Cardiac fibroblast (primary cell): ENCODE data around the gene ZNF506.
"Not testable (repeated sequence)": the region's sequence is repeated elsewhere in the genome, so short reads cannot be mapped to it uniquely, and the experiment has no call there.

ENCODE experiments used
- DNase-seq, 2 donors: peaks; one replicate each; pipeline versions ENCODE4 v3.0.0 to v3.0.0-alpha.2; 2010; ENCODE audit warnings: low read depth in 2 of 2
- H3K4me3 ChIP-seq, 2 donors: replicated peaks in 1 of 2; 1 replicate in 1 of 2; 2 replicates in 1 of 2; pipeline ENCODE4 v1.5.1; 2011; ENCODE audit warnings: low read depth in 2 of 2, low read length in 2 of 2, mild to moderate bottlenecking in 2 of 2, moderate library complexity in 1 of 2
- TF ChIP-seq, protein P1 (sequence below): IDR thresholded peaks from one replicate; pipeline ENCODE4 v1.5.1; 2011; ENCODE audit warnings: low read depth, mild to moderate bottlenecking, low read length, inconsistent platforms

ZNF506 gene

DNA sequence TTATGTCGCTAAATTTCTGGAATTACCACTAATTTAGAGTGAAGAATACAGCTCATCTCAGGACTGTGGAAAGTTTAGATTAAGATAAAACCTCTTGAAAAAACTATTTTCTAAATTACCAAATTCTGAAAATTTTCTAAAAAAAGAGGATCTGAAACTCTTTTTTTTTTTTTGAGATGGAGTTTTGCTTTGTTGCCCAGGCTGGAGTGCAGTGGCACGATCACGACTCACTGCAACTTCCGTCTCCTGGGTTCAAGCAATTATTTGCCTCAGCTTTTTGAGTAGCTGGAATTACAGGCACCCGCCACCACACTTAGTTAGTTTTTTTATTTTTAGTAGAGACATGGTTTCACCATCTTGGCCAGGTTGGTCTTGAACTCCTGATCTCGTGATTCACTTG, 27.5 kb upstream of the ZNF506 start:
- H3K4me3 ChIP-seq = no peak overlapping the region
- no peak for DNase-seq
- TF ChIP-seq, protein P1, sequence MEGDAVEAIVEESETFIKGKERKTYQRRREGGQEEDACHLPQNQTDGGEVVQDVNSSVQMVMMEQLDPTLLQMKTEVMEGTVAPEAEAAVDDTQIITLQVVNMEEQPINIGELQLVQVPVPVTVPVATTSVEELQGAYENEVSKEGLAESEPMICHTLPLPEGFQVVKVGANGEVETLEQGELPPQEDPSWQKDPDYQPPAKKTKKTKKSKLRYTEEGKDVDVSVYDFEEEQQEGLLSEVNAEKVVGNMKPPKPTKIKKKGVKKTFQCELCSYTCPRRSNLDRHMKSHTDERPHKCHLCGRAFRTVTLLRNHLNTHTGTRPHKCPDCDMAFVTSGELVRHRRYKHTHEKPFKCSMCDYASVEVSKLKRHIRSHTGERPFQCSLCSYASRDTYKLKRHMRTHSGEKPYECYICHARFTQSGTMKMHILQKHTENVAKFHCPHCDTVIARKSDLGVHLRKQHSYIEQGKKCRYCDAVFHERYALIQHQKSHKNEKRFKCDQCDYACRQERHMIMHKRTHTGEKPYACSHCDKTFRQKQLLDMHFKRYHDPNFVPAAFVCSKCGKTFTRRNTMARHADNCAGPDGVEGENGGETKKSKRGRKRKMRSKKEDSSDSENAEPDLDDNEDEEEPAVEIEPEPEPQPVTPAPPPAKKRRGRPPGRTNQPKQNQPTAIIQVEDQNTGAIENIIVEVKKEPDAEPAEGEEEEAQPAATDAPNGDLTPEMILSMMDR = no peak

DNA sequence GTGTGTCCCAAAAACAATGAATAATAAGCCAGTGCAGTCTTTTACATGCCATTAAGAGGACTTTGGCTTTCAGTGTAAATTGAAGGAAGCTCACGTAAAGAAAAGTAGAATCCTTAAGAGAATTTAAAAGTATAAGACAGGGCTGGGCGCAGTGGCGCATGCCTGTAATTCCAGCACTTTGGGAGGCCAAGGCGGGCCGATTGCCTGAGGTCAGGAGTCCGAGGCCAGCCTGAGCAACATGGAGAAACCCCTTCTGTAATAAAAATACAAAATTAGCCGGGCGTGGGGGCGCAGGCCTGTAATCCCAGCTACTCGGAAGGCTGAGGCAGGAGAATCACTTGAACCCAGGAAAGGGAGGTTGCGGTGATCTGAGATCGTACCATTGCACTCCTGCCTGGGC, 26.2 kb upstream of the ZNF506 start:
- DNase-seq = no peak
- TF ChIP-seq, protein P1 = no peak
- H3K4me3 ChIP-seq = no peak overlapping the region

DNA sequence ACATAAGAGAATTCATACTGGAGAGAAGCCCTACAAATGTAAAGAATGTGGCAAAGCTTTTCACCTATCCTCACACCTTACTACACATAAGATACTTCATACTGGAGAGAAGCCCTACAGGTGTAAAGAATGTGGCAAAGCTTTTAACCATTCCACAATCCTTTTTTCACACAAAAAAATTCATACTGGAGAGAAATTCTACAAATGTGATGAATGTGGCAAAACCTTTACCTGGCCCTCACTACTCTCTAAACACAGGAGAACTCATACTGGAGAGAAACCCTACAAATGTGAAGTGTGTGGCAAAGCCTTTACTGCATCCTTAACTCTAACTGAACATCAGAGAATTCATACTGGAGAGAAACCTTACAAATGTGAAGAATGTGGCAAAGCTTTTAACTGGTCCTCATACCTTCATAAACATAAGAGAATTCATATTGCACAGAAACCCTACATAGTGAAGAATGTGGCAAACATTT, 14.0 kb upstream of the ZNF506 start:
- TF ChIP-seq, protein P1 = no peak
- H3K4me3 ChIP-seq = no peak overlapping the region
- no peak for DNase-seq

DNA sequence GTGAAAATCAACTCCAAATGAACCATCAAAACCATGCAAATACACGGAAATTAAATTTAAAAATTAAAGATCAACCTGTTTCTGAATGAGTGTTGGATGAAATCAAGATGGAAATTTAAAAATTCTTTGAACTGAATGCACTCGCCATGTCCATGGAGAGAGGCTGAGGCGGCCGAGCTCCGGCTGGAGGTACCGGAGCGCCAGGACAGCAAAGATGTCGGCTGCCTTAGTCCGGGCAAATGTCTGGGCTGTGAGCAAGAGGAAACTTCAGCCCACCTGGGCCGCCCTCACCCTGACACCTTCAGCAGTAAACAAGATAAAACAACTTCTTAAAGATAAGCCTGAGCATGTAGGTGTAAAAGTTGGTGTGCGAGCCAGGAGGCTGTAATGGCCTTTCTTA, 5.3 kb upstream of the ZNF506 start:
- no peak overlapping the region for H3K4me3 ChIP-seq
- TF ChIP-seq, protein P1 = no peak
- no peak for DNase-seq

DNA sequence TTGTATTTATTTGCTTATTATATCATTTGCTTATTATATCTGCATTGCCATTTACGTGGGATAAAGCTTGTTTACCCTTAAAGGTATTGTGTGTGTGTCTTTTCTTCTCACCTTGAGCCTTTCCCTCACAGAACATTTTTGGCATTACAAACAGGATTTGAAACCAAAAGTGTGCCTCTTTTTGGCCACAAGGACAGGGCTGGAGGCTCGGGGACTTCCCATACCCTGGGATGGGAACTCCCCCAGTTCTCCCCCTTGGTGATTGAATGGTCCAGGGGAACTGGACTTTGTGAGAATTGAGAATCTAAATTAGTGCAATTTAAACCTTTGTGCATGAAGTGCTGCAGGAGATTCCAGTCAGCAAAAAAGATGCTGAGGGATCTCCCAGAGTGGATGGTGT, 2.4 kb upstream of the ZNF506 start:
- TF ChIP-seq, protein P1 = no peak
- DNase-seq = no peak
- H3K4me3 ChIP-seq = no peak overlapping the region

DNA sequence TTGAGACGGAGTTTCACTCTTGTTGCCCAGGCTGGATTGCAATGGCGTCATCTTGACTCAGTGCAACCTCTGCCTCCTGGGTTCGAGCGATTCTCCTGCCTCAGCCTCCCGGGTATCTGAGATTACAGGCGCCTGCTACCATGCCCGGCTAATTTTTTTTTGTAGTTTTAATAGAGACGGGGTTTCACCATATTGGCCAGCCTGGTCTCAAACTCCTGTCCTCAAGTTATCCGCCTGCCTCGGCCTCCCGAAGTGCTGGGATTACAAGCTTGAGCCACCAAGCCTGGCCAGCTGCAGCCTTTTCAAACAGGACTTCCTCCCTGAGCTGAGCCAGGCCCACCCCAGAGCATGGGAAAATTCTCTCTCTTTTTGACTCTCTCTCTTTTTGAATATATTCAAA, 426 bp upstream of the ZNF506 start:
- H3K4me3 ChIP-seq = peak overlapping the region; percentile 72 to 84
- DNase-seq = not testable (repeated sequence)

DNA sequence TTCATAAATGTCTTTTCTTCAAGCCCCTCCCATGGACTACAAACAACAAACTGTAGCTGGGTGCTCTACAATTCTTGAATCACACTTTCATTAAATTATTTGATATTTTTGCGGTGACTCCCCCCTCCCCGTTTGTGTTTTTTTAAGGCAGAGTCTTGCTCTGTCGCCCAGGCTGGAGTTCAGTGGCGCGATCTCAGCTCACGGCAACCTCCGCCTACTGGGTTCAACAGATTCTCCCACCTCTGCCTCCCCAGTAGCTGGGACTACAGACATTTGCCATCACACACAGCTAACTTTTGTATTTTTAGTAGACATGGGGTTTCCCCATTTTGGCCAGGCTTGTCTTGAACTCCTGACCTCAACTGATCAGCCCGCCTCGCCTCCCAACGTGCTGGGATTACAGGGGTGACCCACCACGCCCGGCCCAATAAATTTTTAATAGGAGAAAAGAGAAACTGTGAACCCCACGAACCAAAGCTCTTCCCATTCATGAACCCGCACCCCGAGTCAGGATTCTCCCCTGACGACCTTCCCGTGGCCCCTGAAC, 703 bp downstream of the ZNF506 start:
- peak overlapping the region; percentile 72 to 84 for H3K4me3 ChIP-seq
- no peak for DNase-seq
- TF ChIP-seq, protein P1 = no peak
